MG63 (cell line): ENCODE data around the gene PTCD3. TPM values are rescaled to one million over a fixed set of nuclear protein-coding genes. Genes with fewer than 3 reads are reported as not detected.

Experiments
- DNase-seq: peaks from one replicate; pipeline ENCODE4 v3.0.0-alpha.2; 2020
- H3K27me3 ChIP-seq: fragments of 250-450 bp; sonication (Bioruptor Pico); 2 replicates; pipeline ENCODE4 v1.5.1; 2020; ENCODE audit warnings: mild to moderate bottlenecking, moderate library complexity
- H3K36me3 ChIP-seq: fragments of 250-450 bp; sonication (Bioruptor Pico); 2 replicates; pipeline ENCODE4 v1.5.1; 2020; ENCODE audit warnings: mild to moderate bottlenecking, moderate library complexity
- H3K4me3 ChIP-seq: fragments of 250-450 bp; sonication (Bioruptor Pico); 2 replicates; pipeline ENCODE4 v1.5.1; 2020; ENCODE audit warnings: mild to moderate bottlenecking, moderate library complexity
- H3K9me3 ChIP-seq: fragments of 250-450 bp; sonication (Bioruptor Pico); 2 replicates; pipeline ENCODE4 v1.5.1; 2020; ENCODE audit warnings: mild to moderate bottlenecking, moderate library complexity
- total RNA-seq: library from RNA; depleted of rRNA; stranded (reverse); fragments of >200 nt; shearing (Covaris generic); gene quantifications from 2 replicates; pipeline ENCODE4 v1.2.3, GENCODE V29; 2014; ENCODE audit warnings: low replicate concordance

The PTCD3 gene
- total RNA-seq, 1 experiment from 2014 or later = 50.6 TPM

- Histone ChIP-seq H3K4me3 (no peak overlapping the region), H3K27me3 (no peaks in the 10 kb centered on the region), H3K36me3 (peaks cover 83% of the 10 kb centered on the region), H3K9me3 (no peaks in the 10 kb centered on the region)
- no peak for DNase-seq
These were observed 30.1 kb upstream of the PTCD3 start for GRCh38 chr2:86075886-86076285.

DNA sequence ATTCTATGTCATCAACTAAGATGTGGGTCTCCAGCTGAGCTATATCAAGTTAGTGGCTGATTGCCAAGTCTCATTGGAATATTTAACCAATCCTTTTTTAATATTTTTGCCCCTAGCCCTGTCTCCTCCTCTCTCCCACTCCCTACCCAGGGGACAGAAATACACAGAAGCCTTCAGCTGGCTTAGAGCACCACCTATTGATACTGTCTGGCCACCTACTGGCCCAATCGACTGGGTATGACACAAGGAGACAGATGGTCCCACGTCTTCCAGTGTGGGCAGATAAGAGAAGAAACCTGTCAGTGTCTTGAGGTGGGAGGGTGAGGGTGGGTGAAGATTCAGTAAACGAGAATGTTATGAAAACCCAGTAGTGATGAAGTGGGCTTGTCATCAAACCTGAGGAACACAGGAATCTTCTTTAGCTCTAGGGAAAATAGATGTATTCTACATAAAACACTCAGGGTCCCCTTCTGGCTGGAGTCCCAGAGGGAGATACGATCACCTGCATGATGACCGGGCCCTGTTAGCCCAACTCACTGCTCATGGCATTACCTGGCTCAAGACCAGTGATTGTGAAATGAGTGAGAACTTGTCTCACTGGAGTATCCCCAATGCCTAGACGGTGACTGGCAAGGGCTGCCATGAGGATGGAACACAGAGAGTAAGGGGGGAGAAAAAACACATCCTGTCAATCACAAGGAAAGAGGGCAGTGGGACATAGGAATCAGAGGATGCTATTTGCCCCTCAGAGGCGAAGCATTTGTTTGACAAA is 27.1 kb upstream of the PTCD3 start:
- Histone ChIP-seq H3K4me3 (no peak overlapping the region), H3K9me3 (no peaks in the 10 kb centered on the region), H3K36me3 (peaks cover 77% of the 10 kb centered on the region), H3K27me3 (no peaks in the 10 kb centered on the region)
- no peak for DNase-seq

- DNase-seq = peak; percentile 56
- peaks cover 68% of the 10 kb centered on the region for H3K36me3 ChIP-seq
These were observed 25.8 kb upstream of the PTCD3 start for GRCh38 chr2:86079981-86080911.

DNA sequence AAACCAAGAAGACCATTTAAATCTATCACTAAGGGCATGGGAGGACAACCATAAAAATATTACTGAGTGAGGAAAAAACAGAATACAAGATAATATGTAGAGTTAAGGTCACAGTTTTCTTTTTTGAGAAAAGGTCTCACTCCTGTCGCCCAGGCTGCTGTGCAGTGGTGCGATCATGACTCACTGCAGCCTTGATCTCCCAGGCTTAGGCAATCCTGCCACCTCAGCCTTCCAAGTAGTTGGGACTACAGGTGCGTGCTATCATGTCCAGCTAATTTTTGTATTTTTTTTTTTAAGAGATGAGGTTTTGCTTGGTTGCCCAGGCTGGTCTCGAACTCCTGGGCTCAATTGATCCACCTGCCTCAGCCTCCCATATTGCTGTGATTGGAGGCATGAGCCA is 24.3 kb upstream of the PTCD3 start:
- Histone ChIP-seq H3K27me3 (no peaks in the 10 kb centered on the region), H3K9me3 (no peaks in the 10 kb centered on the region), H3K4me3 (no peak overlapping the region), H3K36me3 (peaks cover 67% of the 10 kb centered on the region)
- DNase-seq = no peak

More at GRCh38 chr2:86079981-86080911, 25.8 kb upstream of the PTCD3 start:
- H3K27me3 ChIP-seq = no peaks in the 10 kb centered on the region
- no peaks in the 10 kb centered on the region for H3K9me3 ChIP-seq
- no peak overlapping the region for H3K4me3 ChIP-seq

- H3K4me3 ChIP-seq = no peak overlapping the region
- no peak for DNase-seq
- H3K9me3 ChIP-seq = no peaks in the 10 kb centered on the region
- no peaks in the 10 kb centered on the region for H3K27me3 ChIP-seq
- peaks cover 62% of the 10 kb centered on the region for H3K36me3 ChIP-seq
These were observed 23.3 kb upstream of the PTCD3 start for GRCh38 chr2:86082756-86083155.

GRCh38 chr2:86087936-86088850 is 17.8 kb upstream of the PTCD3 start:
- Histone ChIP-seq H3K4me3 (no peak overlapping the region), H3K27me3 (no peaks in the 10 kb centered on the region), H3K9me3 (no peaks in the 10 kb centered on the region), H3K36me3 (peaks cover 52% of the 10 kb centered on the region)
- no peak for DNase-seq

DNA sequence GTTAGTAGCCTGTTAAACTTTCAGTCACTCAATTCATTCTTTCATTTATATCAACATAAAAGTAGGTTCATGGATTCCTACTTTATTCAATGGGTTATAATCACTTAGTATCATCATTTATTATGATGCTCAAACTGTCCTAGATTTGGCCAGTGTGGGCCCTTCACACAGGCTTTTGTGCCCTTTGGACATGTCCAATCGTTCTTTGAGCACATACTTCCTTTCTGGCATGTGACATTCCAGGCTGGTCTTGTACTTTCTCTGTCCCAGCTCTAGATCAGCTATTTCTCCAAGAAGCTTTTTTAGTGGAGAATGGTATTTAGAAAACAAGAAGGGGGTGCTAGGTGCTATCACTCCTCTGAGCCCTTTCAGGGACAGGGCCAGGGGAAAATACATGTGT is 11.8 kb upstream of the PTCD3 start:
- Histone ChIP-seq H3K9me3 (no peaks in the 10 kb centered on the region), H3K4me3 (no peak overlapping the region), H3K36me3 (peaks cover 70% of the 10 kb centered on the region), H3K27me3 (no peaks in the 10 kb centered on the region)
- no peak for DNase-seq

GRCh38 chr2:86097114-86097896 is 8.7 kb upstream of the PTCD3 start:
- DNase-seq = no peak
- Histone ChIP-seq H3K27me3 (no peaks in the 10 kb centered on the region), H3K4me3 (no peak overlapping the region), H3K9me3 (no peaks in the 10 kb centered on the region), H3K36me3 (peaks cover 86% of the 10 kb centered on the region)

GRCh38 chr2:86097913-86098312 is 8.1 kb upstream of the PTCD3 start:
- DNase-seq = no peak
- H3K36me3 ChIP-seq = peaks cover 86% of the 10 kb centered on the region

GRCh38 chr2:86102157-86102556 is 3.9 kb upstream of the PTCD3 start:
- Histone ChIP-seq H3K27me3 (no peaks in the 10 kb centered on the region), H3K36me3 (peaks cover 69% of the 10 kb centered on the region), H3K4me3 (no peak overlapping the region), H3K9me3 (no peaks in the 10 kb centered on the region)
- DNase-seq = no peak

More at GRCh38 chr2:86097913-86098312, 8.1 kb upstream of the PTCD3 start:
- H3K9me3 ChIP-seq = no peaks in the 10 kb centered on the region
- H3K27me3 ChIP-seq = no peaks in the 10 kb centered on the region
- no peak overlapping the region for H3K4me3 ChIP-seq

DNA sequence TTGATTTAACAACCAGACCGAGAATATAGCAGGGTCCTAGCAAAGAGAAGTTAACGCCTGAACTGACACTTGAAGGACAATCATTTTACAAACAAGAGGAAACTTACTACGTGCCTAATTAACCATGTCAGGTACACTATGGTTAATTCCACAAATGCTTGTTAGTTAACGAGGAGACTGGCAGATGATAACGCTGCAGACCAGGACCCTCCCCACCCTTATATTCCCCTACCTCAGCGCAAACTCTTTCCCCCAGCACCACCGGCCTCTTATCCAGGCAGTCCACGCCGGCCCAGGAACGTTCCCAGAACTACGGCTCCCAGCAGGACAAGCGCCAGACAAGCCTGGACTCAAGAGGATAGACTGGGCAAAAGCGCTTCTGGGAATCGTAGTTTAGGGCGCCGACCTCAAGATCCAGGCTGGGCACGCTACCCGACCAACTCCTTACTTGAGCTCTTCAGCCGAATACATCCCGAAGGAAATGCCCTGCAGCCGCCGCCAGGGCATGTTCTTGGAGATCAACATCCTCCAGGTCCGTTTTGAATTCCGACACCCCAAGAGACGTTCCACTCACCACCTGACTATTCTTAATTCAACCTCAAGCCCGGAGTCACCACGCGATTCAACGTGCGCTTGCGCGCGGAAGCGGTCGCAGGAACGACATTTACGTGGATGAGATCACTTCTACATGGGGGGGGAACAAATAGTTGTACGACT is 625 bp upstream of the PTCD3 start, which contains the start of gene POLR1A:
POLR1A (minus strand) TSS at position 635 of the 717 bp plus-strand sequence; CDS start at position 525, 110 bp downstream.
- H3K9me3 ChIP-seq = no peaks in the 10 kb centered on the region
- peaks cover 70% of the 10 kb centered on the region for H3K36me3 ChIP-seq
- peak; percentile 89 for DNase-seq
- H3K27me3 ChIP-seq = no peaks in the 10 kb centered on the region
- H3K4me3 ChIP-seq = peak within 1 kb of the TSS; percentile 86

GRCh38 chr2:86107031-86107430 is 996 bp downstream of the PTCD3 start:
- Histone ChIP-seq H3K27me3 (no peaks in the 10 kb centered on the region), H3K9me3 (no peaks in the 10 kb centered on the region), H3K36me3 (peaks cover 71% of the 10 kb centered on the region), H3K4me3 (peak overlapping the region; percentile 86)
- DNase-seq = no peak

- DNase-seq = no peak
- no peak overlapping the region for H3K4me3 ChIP-seq
- H3K9me3 ChIP-seq = no peaks in the 10 kb centered on the region
- no peaks in the 10 kb centered on the region for H3K27me3 ChIP-seq
- peaks cover 86% of the 10 kb centered on the region for H3K36me3 ChIP-seq
These were observed 12.1 kb downstream of the PTCD3 start for GRCh38 chr2:86118130-86118529.

DNA sequence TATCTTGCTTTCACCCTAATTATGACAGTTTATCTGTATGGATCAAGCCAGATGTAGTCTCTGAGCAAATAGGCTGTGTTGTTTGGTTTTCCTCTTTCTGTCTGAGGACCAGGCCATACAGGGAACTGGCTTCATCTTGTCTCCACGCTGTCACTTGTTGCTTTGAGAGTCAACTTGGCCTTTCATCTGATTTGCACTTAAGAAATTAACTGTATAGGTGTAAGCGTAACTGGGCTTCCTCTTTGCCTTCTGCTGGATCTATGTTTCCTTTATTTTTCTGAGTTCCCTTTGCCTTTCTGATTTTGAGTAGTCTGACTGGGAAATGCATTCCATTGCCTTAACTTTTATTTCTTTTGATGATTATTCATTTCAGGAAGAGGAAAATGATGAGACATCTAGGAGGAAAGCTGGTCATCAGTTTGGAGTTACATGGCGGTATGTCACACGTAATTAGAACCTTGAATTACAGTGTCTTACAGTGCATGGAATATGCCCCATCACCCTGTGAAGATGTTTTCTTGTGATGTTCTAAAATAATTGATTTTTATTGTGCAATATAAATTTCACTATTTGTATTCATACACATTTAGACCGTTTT is 17.4 kb downstream of the PTCD3 start:
- Histone ChIP-seq H3K36me3 (peaks cover 87% of the 10 kb centered on the region), H3K27me3 (no peaks in the 10 kb centered on the region), H3K9me3 (no peaks in the 10 kb centered on the region), H3K4me3 (no peak overlapping the region)
- no peak for DNase-seq

- no peaks in the 10 kb centered on the region for H3K9me3 ChIP-seq
- no peak overlapping the region for H3K4me3 ChIP-seq
- peaks cover 88% of the 10 kb centered on the region for H3K36me3 ChIP-seq
- no peaks in the 10 kb centered on the region for H3K27me3 ChIP-seq
- no peak for DNase-seq
These were observed 18.6 kb downstream of the PTCD3 start for GRCh38 chr2:86124683-86125082.
